Endodermal cell (in vitro differentiated cells): ENCODE results near the gene CDADC1. TPM values are rescaled to one million over a fixed set of nuclear protein-coding genes. Genes with fewer than 3 reads are reported as not detected.

Experiments used
- DNase-seq: peaks from one replicate; pipeline ENCODE4 v3.0.0-alpha.2; 2017
- H3K27ac ChIP-seq: 2 replicates; pipeline ENCODE4 v1.5.1; 2013; ENCODE audit warnings: mild to moderate bottlenecking, low read depth, low read length, moderate library complexity
- H3K27me3 ChIP-seq: 2 replicates; pipeline ENCODE4 v1.6.1; 2013; ENCODE audit warnings: mild to moderate bottlenecking, low read length, moderate library complexity; ENCODE audit not compliant: insufficient read depth, control insufficient read depth, poor library complexity, severe bottlenecking
- H3K36me3 ChIP-seq: 2 replicates; pipeline ENCODE4 v1.7.0; 2013; ENCODE audit warnings: mild to moderate bottlenecking, low read length, moderate library complexity; ENCODE audit not compliant: control insufficient read depth, insufficient read depth
- H3K4me1 ChIP-seq: one replicate; pipeline ENCODE4 v1.7.0; 2013; ENCODE audit warnings: low read length; ENCODE audit not compliant: control insufficient read depth, insufficient read depth
- H3K4me3 ChIP-seq: 2 replicates; pipeline ENCODE4 v1.5.1; 2013; ENCODE audit warnings: mild to moderate bottlenecking, low read length, moderate library complexity
- H3K9ac ChIP-seq: 2 replicates; pipeline ENCODE4 v1.6.1; 2013; ENCODE audit warnings: mild to moderate bottlenecking, low read length, moderate library complexity; ENCODE audit not compliant: poor library complexity, severe bottlenecking; ENCODE audit errors: extremely low read depth
- H3K9me3 ChIP-seq: 2 replicates; pipeline ENCODE4 v1.6.1; 2013; ENCODE audit warnings: mild to moderate bottlenecking, low read length, moderate library complexity; ENCODE audit not compliant: control insufficient read depth
- H3K27ac Mint-ChIP-seq: 2 replicates; pipeline ENCODE4 v1.8.0; 2020; ENCODE audit warnings: mixed read lengths
- H3K27me3 Mint-ChIP-seq: 2 replicates; pipeline ENCODE4 v1.8.0; 2021; ENCODE audit warnings: mild to moderate bottlenecking, mixed read lengths; ENCODE audit not compliant: insufficient read depth
- H3K36me3 Mint-ChIP-seq: 2 replicates; pipeline ENCODE4 v1.8.0; 2020; ENCODE audit warnings: low read depth, mixed read lengths
- H3K4me1 Mint-ChIP-seq: 2 replicates; pipeline ENCODE4 v1.8.0; 2020; ENCODE audit warnings: mixed read lengths
- H3K4me3 Mint-ChIP-seq: 2 replicates; pipeline ENCODE4 v1.8.0; 2020; ENCODE audit warnings: mild to moderate bottlenecking, moderate library complexity, mixed read lengths
- H3K9me3 Mint-ChIP-seq: 2 replicates; pipeline ENCODE4 v1.8.0; 2020; ENCODE audit warnings: mild to moderate bottlenecking, mixed read lengths
- CTCF ChIP-seq: fragments of 200-600 bp; sonication (generic); conservative IDR thresholded peaks from 2 replicates; pipeline ENCODE4 v1.5.0; 2021; ENCODE audit warnings: antibody characterized with exemption, mild to moderate bottlenecking
- WGBS, 2 experiments: methylation state at CpG; one replicate each; pipeline versions ENCODE4 v1.1.5 to v1.1.7; 2013; ENCODE audit warnings: missing lambda C conversion rate in 2 of 2, mixed read lengths in 1 of 2; ENCODE audit not compliant: insufficient coverage in 1 of 2, insufficient read length in 1 of 2; 5-methylcytosine and 5-hydroxymethylcytosine counted together
- total RNA-seq, 2 donors: library from RNA; stranded (reverse); fragmentation: NEBNext Ultra II Directional in 1 of 2; extraction: Animal tissue kit (Norgen Biotek cat#: 25700) in 1 of 2; gene quantifications; 2 replicates in 1 of 2; 3 replicates in 1 of 2; pipeline ENCODE4 v1.2.1, GENCODE V29; 2021

The CDADC1 gene
- total RNA-seq, 2 donors from 2014 or later, result 6.0 to 15.8 TPM

DNA sequence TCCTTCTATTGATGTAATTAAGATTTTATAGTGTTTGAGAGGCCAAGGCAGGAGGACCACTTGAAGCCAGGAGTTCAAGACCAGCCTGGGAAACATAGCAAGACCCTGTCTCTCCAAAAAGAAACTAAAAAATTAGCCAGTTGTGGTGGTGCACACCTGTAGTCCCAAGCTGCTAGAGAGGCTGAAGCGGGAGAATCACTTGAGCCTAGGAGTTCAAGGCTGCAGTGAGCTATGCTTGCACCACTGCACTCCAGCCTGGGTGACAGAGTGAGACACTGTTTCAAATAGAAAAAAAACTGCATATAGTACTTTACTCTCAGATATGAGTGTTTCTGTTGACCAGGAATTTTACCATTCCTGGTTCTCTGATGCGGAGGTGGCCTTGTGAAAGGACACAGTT lies 48.9 kb downstream of the CDADC1 start:
- H3K27ac Mint-ChIP-seq, result no peak overlapping the region
- Histone ChIP-seq H3K9me3 (no peaks in the 10 kb centered on the region), H3K4me1 (no peaks in the 10 kb centered on the region), H3K27ac (no peak overlapping the region), H3K9ac (no peak overlapping the region), H3K36me3 (no peaks in the 10 kb centered on the region), H3K27me3 (no peaks in the 10 kb centered on the region), H3K4me3 (no peak overlapping the region)
- no peaks in the 10 kb centered on the region for H3K9me3 Mint-ChIP-seq
- no peaks in the 10 kb centered on the region for H3K27me3 Mint-ChIP-seq
- no peak for DNase-seq
- WGBS, 2 experiments, result 96 to 100% methylated on average over 2 of the region's 2 CpGs
- TF ChIP-seq CTCF, result no peak
- H3K4me3 Mint-ChIP-seq, result no peak overlapping the region
- H3K4me1 Mint-ChIP-seq, result peaks cover 9% of the 10 kb centered on the region
- peaks cover 3% of the 10 kb centered on the region for H3K36me3 Mint-ChIP-seq

DNA sequence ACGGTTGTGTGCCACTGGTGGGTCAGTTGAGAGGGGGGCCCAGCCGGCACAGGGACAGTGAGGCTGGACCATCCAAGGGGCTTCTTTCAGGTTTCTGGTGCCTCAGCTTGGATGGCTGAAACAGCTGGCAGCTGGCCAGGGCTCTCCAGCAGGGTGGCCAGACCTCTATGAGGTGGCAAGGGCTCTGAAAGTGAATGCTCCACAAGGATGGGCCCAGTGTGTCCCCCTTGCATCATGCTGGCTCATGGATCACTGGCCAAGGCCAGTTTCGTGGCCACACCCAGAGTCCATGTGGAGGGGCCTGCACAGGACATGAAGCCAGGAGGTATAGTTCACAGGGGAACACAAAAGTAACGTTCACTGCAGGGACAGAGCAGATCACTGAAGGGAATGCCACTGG lies 49.6 kb downstream of the CDADC1 start:
- Histone ChIP-seq H3K27me3 (no peaks in the 10 kb centered on the region), H3K36me3 (no peaks in the 10 kb centered on the region), H3K27ac (no peak overlapping the region), H3K9ac (no peak overlapping the region), H3K4me1 (no peaks in the 10 kb centered on the region), H3K4me3 (no peak overlapping the region), H3K9me3 (no peaks in the 10 kb centered on the region)
- no peak for TF ChIP-seq CTCF
- peaks cover 3% of the 10 kb centered on the region for H3K36me3 Mint-ChIP-seq
- no peak overlapping the region for H3K4me3 Mint-ChIP-seq
- H3K27me3 Mint-ChIP-seq, result no peaks in the 10 kb centered on the region
- H3K27ac Mint-ChIP-seq, result no peak overlapping the region
- H3K4me1 Mint-ChIP-seq, result peaks cover 9% of the 10 kb centered on the region
- 92 to 100% methylated on average over 3 to 4 of the region's 4 CpGs for WGBS, 2 experiments
- H3K9me3 Mint-ChIP-seq, result no peaks in the 10 kb centered on the region
- DNase-seq, result no peak

DNA sequence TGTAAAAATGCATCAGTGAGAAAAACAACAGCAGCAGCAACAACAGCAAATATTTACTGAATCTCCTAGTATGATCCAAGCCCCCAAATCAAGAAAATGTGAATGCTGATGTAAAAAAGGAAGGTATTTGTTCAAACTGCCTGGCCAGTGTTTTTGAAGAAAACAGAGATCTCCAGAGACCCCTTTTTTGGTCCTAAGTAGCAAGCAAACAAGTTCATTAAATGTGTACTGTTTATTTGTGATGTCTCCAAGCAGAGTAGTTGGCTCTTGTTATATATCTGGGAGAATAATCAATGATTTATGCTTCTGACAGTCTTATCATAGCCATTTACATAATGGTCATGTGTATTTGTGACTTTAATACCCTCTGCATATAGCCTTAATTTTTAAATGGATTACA lies 50.7 kb downstream of the CDADC1 start:
- H3K4me3 Mint-ChIP-seq, result no peak overlapping the region
- H3K36me3 Mint-ChIP-seq, result peaks cover 3% of the 10 kb centered on the region
- H3K9me3 ChIP-seq, result no peaks in the 10 kb centered on the region
- H3K27me3 ChIP-seq, result no peaks in the 10 kb centered on the region
- no peaks in the 10 kb centered on the region for H3K4me1 ChIP-seq
- no peaks in the 10 kb centered on the region for H3K9me3 Mint-ChIP-seq
- TF ChIP-seq CTCF, result no peak
- peaks cover 9% of the 10 kb centered on the region for H3K4me1 Mint-ChIP-seq
- H3K36me3 ChIP-seq, result no peaks in the 10 kb centered on the region
- H3K4me3 ChIP-seq, result no peak overlapping the region
- no peak for DNase-seq
- H3K27ac Mint-ChIP-seq, result no peak overlapping the region
- no peaks in the 10 kb centered on the region for H3K27me3 Mint-ChIP-seq
- no peak overlapping the region for H3K9ac ChIP-seq
- H3K27ac ChIP-seq, result no peak overlapping the region
